Panc1 (cell line): ENCODE data around the gene ATRNL1. TPM values are rescaled to one million over a fixed set of nuclear protein-coding genes. Genes with fewer than 3 reads are reported as not detected.
"Not testable (repeated sequence)": the region's sequence is repeated elsewhere in the genome, so short reads cannot be mapped to it uniquely, and the experiment has no call there.

ENCODE experiments used
- ATAC-seq: fragments of 200-7000 bp; cut with Tn5 transposase; 2 replicates; pipeline ENCODE4 v1.9.1; 2020; ENCODE audit warnings: mild to moderate bottlenecking, moderate library complexity
- BruUV-seq: library from RNA; stranded (reverse); fragments of 400-500 nt; replicated peaks from 2 replicates; lab custom pipeline; 2021; lab: Mats Ljungman, UMichigan
- CTCF ChIA-PET: fragments of 300-600 bp; sonication (Branson Sonifier 250); formaldehyde crosslinking; loops from one replicate; lab custom pipeline; 2022; ENCODE audit warnings: antibody characterized with exemption; lab: Charles Lee
- POLR2A ChIA-PET: fragments of 300-600 bp; sonication (Branson Sonifier 250); formaldehyde crosslinking; loops from one replicate; lab custom pipeline; 2022; ENCODE audit warnings: antibody characterized with exemption; lab: Charles Lee
- DNase-seq: peaks from one replicate; pipeline ENCODE4 v3.0.0-alpha.2; 2010; ENCODE audit warnings: low read depth, low spot score
- H3K27ac ChIP-seq: 2 replicates; pipeline ENCODE4 v1.5.1; 2011; ENCODE audit warnings: mild to moderate bottlenecking, low read length, inconsistent platforms
- H3K27me3 ChIP-seq: fragments of 200-500 bp; sonication (Bioruptor generic); 2 replicates; pipeline ENCODE4 v1.6.0; 2014; ENCODE audit warnings: low read length, inconsistent platforms; ENCODE audit not compliant: control insufficient read depth, insufficient read depth
- H3K36me3 ChIP-seq: fragments of 200-500 bp; sonication (Bioruptor generic); 2 replicates; pipeline ENCODE4 v1.5.1; 2014; ENCODE audit warnings: inconsistent platforms, mild to moderate bottlenecking, low read length, moderate library complexity; ENCODE audit not compliant: control insufficient read depth, insufficient read depth
- H3K4me1 ChIP-seq: 2 replicates; pipeline ENCODE4 v1.5.1; 2011; ENCODE audit warnings: inconsistent platforms, mild to moderate bottlenecking, low read length, moderate library complexity; ENCODE audit not compliant: control insufficient read depth, insufficient read depth
- H3K4me3 ChIP-seq, 2 experiments: 2 replicates each; pipeline ENCODE4 v1.5.1; 2011 to 2012; ENCODE audit warnings: low read depth in 2 of 2, low read length in 2 of 2, mild to moderate bottlenecking in 2 of 2, inconsistent platforms in 1 of 2, moderate library complexity in 1 of 2
- H3K9me3 ChIP-seq: fragments of 200-500 bp; sonication (Bioruptor generic); 2 replicates; pipeline ENCODE4 v1.5.1; 2014; ENCODE audit warnings: low read depth, mild to moderate bottlenecking, inconsistent platforms, low read length, moderate library complexity; ENCODE audit not compliant: control insufficient read depth, insufficient read depth
- POLR2AphosphoS5 ChIP-seq: IDR thresholded peaks from 2 replicates; pipeline ENCODE4 v1.6.1; 2012; ENCODE audit warnings: mild to moderate bottlenecking, low read depth, low read length, moderate library complexity
- SIN3A ChIP-seq: IDR thresholded peaks from 2 replicates; pipeline ENCODE4 v1.6.1; 2012; ENCODE audit warnings: low read depth, mild to moderate bottlenecking, low read length, moderate library complexity, borderline replicate concordance; ENCODE audit not compliant: insufficient read depth
- TCF7L2 ChIP-seq: IDR thresholded peaks from 2 replicates; pipeline ENCODE4 v1.6.1; 2011; ENCODE audit warnings: mild to moderate bottlenecking, low read depth, low read length, inconsistent platforms
- in situ Hi-C: cut with HindIII; loops from 2 replicates; pipeline ENCODE4 v1.10.0; 2016; ENCODE audit warnings: low sequenced_read_pairs, low pct_unique_long_range_greater_than_20kb
- intact Hi-C: fragments of 100-400 bp; cut with micrococcal nuclease; formaldehyde crosslinking; loops from one replicate; pipeline ENCODE4 v1.10.0; 2022; ENCODE audit not compliant: unreplicated experiment
- total RNA-seq: library from RNA; stranded (reverse); gene quantifications from one replicate; pipeline ENCODE4 v1.2.1, GENCODE V29; 2021; ENCODE audit not compliant: unreplicated experiment
- TF ChIP-seq, protein P1 (sequence below): fragments of 450-650 bp; IDR thresholded peaks from 2 replicates; pipeline ENCODE4 v1.5.1; 2017; ENCODE audit warnings: mild to moderate bottlenecking
- TF ChIP-seq, protein P2 (sequence below), 2 experiments: IDR thresholded peaks; 2 replicates each; pipeline ENCODE4 v1.6.1; 2011 to 2012; ENCODE audit warnings: low read depth in 2 of 2, control low read depth in 1 of 2, low read length in 1 of 2, mild to moderate bottlenecking in 1 of 2, moderate library complexity in 1 of 2; ENCODE audit not compliant: insufficient read depth in 1 of 2

ATRNL1 gene
- total RNA-seq, 1 experiment from 2014 or later: 17.1 TPM

DNA sequence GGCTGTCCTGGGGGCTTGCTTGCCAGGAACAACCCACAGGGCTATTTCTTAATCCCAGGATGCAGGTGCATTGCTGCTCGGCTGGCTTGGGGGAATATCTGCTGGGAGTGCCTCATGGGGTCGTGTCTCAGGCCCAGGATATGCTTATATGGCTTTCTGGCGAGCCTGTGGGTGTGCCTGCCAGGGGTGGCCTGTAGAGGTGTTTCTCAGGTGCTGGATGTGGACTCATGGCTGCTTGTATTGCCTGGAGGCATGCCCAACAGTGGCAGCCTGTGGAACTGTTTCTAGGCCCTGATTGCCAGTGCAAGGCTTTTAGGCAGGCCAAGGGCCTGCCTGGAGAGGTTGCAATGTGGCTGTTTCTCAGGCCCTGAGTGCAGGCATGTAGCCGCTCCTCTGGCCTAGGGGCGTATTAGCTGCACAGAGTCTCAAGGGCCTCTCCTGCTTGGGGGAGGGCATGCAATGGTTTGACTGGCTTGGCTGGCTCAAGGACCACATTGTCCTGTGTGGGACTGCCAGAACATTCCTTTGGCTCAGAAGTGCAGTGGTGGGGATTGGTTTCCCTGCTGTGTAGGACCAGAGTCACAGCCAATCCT, 202.1 kb downstream of the ATRNL1 start:
- intact Hi-C loops: no loop called here
- TF ChIP-seq POLR2AphosphoS5 (no peak), TCF7L2 (no peak), SIN3A (no peak)
- TF ChIP-seq, protein P1, sequence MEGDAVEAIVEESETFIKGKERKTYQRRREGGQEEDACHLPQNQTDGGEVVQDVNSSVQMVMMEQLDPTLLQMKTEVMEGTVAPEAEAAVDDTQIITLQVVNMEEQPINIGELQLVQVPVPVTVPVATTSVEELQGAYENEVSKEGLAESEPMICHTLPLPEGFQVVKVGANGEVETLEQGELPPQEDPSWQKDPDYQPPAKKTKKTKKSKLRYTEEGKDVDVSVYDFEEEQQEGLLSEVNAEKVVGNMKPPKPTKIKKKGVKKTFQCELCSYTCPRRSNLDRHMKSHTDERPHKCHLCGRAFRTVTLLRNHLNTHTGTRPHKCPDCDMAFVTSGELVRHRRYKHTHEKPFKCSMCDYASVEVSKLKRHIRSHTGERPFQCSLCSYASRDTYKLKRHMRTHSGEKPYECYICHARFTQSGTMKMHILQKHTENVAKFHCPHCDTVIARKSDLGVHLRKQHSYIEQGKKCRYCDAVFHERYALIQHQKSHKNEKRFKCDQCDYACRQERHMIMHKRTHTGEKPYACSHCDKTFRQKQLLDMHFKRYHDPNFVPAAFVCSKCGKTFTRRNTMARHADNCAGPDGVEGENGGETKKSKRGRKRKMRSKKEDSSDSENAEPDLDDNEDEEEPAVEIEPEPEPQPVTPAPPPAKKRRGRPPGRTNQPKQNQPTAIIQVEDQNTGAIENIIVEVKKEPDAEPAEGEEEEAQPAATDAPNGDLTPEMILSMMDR: no peak
- TF ChIP-seq, protein P2, sequence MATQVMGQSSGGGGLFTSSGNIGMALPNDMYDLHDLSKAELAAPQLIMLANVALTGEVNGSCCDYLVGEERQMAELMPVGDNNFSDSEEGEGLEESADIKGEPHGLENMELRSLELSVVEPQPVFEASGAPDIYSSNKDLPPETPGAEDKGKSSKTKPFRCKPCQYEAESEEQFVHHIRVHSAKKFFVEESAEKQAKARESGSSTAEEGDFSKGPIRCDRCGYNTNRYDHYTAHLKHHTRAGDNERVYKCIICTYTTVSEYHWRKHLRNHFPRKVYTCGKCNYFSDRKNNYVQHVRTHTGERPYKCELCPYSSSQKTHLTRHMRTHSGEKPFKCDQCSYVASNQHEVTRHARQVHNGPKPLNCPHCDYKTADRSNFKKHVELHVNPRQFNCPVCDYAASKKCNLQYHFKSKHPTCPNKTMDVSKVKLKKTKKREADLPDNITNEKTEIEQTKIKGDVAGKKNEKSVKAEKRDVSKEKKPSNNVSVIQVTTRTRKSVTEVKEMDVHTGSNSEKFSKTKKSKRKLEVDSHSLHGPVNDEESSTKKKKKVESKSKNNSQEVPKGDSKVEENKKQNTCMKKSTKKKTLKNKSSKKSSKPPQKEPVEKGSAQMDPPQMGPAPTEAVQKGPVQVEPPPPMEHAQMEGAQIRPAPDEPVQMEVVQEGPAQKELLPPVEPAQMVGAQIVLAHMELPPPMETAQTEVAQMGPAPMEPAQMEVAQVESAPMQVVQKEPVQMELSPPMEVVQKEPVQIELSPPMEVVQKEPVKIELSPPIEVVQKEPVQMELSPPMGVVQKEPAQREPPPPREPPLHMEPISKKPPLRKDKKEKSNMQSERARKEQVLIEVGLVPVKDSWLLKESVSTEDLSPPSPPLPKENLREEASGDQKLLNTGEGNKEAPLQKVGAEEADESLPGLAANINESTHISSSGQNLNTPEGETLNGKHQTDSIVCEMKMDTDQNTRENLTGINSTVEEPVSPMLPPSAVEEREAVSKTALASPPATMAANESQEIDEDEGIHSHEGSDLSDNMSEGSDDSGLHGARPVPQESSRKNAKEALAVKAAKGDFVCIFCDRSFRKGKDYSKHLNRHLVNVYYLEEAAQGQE (IDR thresholded peaks at IDR 0.05; ENCODE audit: insufficient read depth in 1 of 2, low read depth in 2 of 2, low read length in 1 of 2): no peak

DNA sequence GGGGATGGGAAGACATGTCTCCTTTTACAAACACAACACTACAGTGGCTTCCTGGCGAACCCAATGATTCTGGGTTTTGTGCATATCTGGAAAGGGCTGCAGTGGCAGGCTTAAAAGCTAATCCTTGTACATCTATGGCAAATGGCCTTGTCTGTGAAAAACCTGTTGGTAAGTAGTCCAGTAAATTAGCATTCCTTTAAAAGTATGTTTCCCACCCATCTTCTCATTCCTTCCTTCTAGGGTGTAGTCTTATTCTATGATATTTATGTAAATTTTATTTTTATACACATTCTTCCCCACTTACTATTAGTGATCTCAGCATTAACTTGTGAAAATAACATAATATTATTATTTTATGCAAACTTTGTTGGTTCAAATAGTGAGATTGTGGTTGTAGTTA, 206.9 kb downstream of the ATRNL1 start:
- H3K4me3 ChIP-seq: no peak overlapping the region
- ChIA-PET POLR2A (no interaction called here), CTCF (no interaction called here)
- no peaks in the 10 kb centered on the region for H3K9me3 ChIP-seq
- no peak overlapping the region for H3K27ac ChIP-seq
- ATAC-seq (no peak), DNase-seq (no peak)
- TF ChIP-seq, protein P2 (IDR thresholded peaks at IDR 0.05; ENCODE audit: insufficient read depth in 1 of 2, low read depth in 2 of 2, low read length in 1 of 2): no peak
- TF ChIP-seq SIN3A (no peak), POLR2AphosphoS5 (no peak), TCF7L2 (no peak)
- TF ChIP-seq, protein P1: no peak
- H3K4me1 ChIP-seq: no peaks in the 10 kb centered on the region
- BruUV-seq: no TSS peak
- in situ Hi-C loops (no loop called here), intact Hi-C loops (no loop called here)
- no peaks in the 10 kb centered on the region for H3K36me3 ChIP-seq
- H3K27me3 ChIP-seq: no peaks in the 10 kb centered on the region

More for the DNA sequence above, 202.1 kb downstream of the ATRNL1 start:
- Histone ChIP-seq H3K4me1 (no peaks in the 10 kb centered on the region), H3K27me3 (no peaks in the 10 kb centered on the region), H3K4me3 (no peak overlapping the region), H3K36me3 (no peaks in the 10 kb centered on the region), H3K27ac (no peak overlapping the region), H3K9me3 (no peaks in the 10 kb centered on the region)
- BruUV-seq: no TSS peak
- in situ Hi-C loops: no loop called here
- ChIA-PET POLR2A (no interaction called here), CTCF (no interaction called here)
- DNase-seq (no peak), ATAC-seq (no peak)

DNA sequence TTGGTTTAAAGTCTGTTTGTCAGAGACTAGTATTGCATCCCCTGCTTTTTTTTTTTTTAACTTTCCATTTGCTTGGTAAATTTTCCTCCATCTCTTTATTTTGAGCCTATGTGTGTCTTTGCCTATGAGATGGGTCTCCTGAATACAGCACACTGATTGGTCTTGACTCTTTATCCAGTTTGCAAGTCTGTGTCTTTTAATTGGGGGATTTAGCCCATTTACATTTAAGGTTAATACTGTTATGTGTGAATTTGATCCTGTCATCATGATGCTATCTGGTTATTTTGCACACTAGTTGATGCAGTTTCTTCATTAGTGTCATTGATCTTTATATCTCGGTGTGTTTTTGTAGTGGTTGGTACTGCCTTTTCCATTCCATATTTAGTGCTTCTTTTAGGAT, 226.5 kb downstream of the ATRNL1 start:
- POLR2A ChIA-PET, H3K9me3 ChIP-seq, H3K27me3 ChIP-seq, BruUV-seq, DNase-seq, in situ Hi-C loops, H3K27ac ChIP-seq, ATAC-seq, H3K4me3 ChIP-seq, intact Hi-C loops, H3K36me3 ChIP-seq, CTCF ChIA-PET, H3K4me1 ChIP-seq: not testable (repeated sequence)
